Upper lobe of right lung (tissue), 1 donor: ENCODE results near the gene DOCK2. TPM values are rescaled to one million over a fixed set of nuclear protein-coding genes. Genes with fewer than 3 reads are reported as not detected.

ENCODE experiments used
- ATAC-seq: fragments of 200-7000 bp; cut with Tn5 transposase; one replicate; pipeline ENCODE4 v1.9.1; 2020; ENCODE audit warnings: mild to moderate bottlenecking, moderate library complexity
- DNase-seq: peaks from one replicate; pipeline ENCODE4 v3.0.0-alpha.2; 2020
- H3K27ac ChIP-seq: fragments of 200-600 bp; one replicate; pipeline ENCODE4 v1.8.0; 2022
- H3K27me3 ChIP-seq: fragments of 200-600 bp; one replicate; pipeline ENCODE4 v1.8.0; 2022; ENCODE audit warnings: mild to moderate bottlenecking
- H3K36me3 ChIP-seq: fragments of 200-600 bp; one replicate; pipeline ENCODE4 v1.8.0; 2022
- H3K4me1 ChIP-seq: fragments of 200-600 bp; one replicate; pipeline ENCODE4 v1.8.0; 2022
- H3K4me3 ChIP-seq: fragments of 200-600 bp; one replicate; pipeline ENCODE4 v1.8.0; 2022; ENCODE audit warnings: mild to moderate bottlenecking
- H3K9me3 ChIP-seq: fragments of 200-600 bp; one replicate; pipeline ENCODE4 v1.8.0; 2022
- intact Hi-C: fragments of 100-400 bp; cut with DNase I; formaldehyde crosslinking; loops from one replicate; pipeline ENCODE4 v1.11.0; 2022
- total RNA-seq: library from RNA; stranded (reverse); fragmentation: NEBNext Ultra II Directional; extraction: Animal tissue kit (Norgen Biotek cat#: 25700); gene quantifications from one replicate; pipeline ENCODE4 v1.2.1, GENCODE V29; 2021
- TF ChIP-seq, protein P1 (sequence below): fragments of 200-600 bp; IDR thresholded peaks from one replicate; pipeline ENCODE4 v1.8.0; 2022; ENCODE audit warnings: antibody characterized with exemption
- donor health status: DM: no; HTN: yes; CAD: no; lungs with severe emphysema.

Gene DOCK2
- total RNA-seq, 1 donor from 2014 or later, result 65.4 TPM

DNA sequence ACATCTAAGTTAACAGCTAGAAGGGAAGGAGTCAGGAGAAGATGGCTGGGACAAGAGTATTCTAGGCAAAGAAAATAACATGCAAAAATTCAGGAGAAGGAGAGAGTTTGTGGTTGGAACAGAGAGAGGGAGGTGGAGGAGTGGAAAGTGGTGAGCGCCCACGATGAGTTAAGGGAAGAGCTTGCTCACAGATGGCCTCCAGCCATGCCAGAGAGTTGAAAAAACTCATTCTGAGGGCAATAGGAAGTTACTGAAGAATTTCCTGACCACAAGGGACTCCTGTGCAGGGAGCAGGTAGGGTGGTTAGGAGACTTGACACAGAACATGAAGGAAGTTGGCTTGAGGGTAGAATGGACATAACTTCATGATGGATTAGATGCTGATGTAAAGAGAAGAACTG lies 159.7 kb downstream of the DOCK2 start:
- DNase-seq (no peak), ATAC-seq (no peak)
- no peaks in the 10 kb centered on the region for H3K4me1 ChIP-seq
- no peaks in the 10 kb centered on the region for H3K9me3 ChIP-seq
- intact Hi-C loops, result no loop called here
- H3K27ac ChIP-seq, result no peak overlapping the region
- no peaks in the 10 kb centered on the region for H3K36me3 ChIP-seq
- no peaks in the 10 kb centered on the region for H3K27me3 ChIP-seq
- TF ChIP-seq, protein P1, sequence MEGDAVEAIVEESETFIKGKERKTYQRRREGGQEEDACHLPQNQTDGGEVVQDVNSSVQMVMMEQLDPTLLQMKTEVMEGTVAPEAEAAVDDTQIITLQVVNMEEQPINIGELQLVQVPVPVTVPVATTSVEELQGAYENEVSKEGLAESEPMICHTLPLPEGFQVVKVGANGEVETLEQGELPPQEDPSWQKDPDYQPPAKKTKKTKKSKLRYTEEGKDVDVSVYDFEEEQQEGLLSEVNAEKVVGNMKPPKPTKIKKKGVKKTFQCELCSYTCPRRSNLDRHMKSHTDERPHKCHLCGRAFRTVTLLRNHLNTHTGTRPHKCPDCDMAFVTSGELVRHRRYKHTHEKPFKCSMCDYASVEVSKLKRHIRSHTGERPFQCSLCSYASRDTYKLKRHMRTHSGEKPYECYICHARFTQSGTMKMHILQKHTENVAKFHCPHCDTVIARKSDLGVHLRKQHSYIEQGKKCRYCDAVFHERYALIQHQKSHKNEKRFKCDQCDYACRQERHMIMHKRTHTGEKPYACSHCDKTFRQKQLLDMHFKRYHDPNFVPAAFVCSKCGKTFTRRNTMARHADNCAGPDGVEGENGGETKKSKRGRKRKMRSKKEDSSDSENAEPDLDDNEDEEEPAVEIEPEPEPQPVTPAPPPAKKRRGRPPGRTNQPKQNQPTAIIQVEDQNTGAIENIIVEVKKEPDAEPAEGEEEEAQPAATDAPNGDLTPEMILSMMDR, result no peak
- no peak overlapping the region for H3K4me3 ChIP-seq

DNA sequence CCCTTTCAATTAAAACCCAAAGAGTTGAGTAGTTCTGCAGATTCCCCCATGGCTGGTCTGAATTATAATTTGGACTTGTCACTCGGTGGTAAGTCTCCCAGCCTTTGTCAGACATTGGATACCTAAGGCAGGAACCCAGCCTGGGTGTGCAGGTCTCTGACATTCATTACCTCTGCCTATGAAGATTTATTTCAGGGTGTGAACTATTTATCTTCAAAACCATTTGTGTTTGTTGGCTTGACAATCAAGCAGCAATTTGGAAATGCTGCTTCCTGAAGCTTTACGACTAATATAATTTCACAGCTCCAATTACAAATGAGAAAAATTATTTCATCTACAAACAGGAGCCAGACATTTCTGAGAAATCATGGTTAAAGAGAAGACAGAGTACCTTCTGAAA lies 160.5 kb downstream of the DOCK2 start:
- intact Hi-C loops, result no loop called here
- TF ChIP-seq, protein P1, result no peak
- no peak overlapping the region for H3K4me3 ChIP-seq
- no peak overlapping the region for H3K27ac ChIP-seq
- no peaks in the 10 kb centered on the region for H3K27me3 ChIP-seq
- no peaks in the 10 kb centered on the region for H3K36me3 ChIP-seq
- DNase-seq (no peak), ATAC-seq (no peak)
- H3K9me3 ChIP-seq, result no peaks in the 10 kb centered on the region
- no peaks in the 10 kb centered on the region for H3K4me1 ChIP-seq

DNA sequence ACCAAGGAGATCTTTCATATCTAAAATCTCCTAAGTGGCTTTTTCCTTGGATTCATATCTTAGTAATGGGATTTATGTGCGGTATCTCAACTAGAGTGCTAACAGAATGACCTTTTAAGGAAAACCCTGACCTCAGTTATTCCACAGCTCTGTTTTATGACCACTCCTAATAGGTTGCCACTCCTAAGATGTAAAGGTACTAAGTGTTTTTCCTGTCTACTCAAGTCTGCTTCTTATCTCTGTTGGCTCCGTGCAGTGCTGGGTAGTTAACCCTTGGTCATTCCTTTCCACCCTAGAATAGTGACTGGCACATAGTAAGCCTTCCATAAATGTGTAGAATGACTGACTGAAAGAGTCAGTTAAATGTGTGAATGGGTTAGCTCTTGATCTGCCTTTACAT lies 161.4 kb downstream of the DOCK2 start:
- DNase-seq (no peak), ATAC-seq (no peak)
- Histone ChIP-seq H3K36me3 (no peaks in the 10 kb centered on the region), H3K4me1 (peaks cover 3% of the 10 kb centered on the region), H3K27me3 (no peaks in the 10 kb centered on the region), H3K4me3 (no peak overlapping the region), H3K9me3 (no peaks in the 10 kb centered on the region), H3K27ac (no peak overlapping the region)
- TF ChIP-seq, protein P1, result no peak
- intact Hi-C loops, result no loop called here

DNA sequence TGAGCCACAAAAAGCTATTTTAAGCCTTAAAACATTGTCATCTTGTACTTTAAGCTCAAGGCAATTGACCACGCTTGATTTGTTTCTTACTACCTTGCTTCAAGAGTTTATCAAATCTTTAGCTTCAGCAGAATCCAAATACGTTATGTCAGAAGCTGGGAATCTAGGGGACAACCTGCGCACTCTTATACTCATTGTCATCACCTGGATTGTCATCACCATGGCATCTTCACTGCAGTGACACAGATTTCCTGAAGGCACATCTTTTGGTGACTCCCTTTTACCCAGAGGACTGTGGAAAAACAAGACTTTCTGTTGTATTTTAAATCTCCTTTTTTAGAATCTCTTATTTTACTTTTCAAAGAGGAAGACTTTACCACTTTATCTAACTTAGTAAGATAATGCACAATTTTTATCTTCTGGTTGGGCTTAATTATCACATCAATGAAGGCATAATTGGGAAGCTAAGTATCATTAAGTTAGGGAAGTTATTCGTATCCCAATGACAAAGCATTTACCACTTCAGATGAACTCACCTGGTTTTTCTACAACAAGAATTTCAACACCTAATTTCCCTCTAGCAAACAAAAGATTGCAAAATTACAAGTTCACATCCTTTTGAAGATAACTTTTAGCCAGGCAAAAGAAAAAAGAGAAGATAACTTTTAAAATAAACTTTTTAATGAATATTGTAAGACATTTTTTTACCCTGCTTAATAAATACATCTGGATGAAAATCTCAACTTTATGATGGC lies 162.0 kb downstream of the DOCK2 start:
- no peaks in the 10 kb centered on the region for H3K9me3 ChIP-seq
- TF ChIP-seq, protein P1, result no peak
- H3K27ac ChIP-seq, result no peak overlapping the region
- H3K4me3 ChIP-seq, result no peak overlapping the region
- H3K4me1 ChIP-seq, result peaks cover 8% of the 10 kb centered on the region
- ATAC-seq (no peak), DNase-seq (no peak)
- H3K27me3 ChIP-seq, result no peaks in the 10 kb centered on the region
- intact Hi-C loops, result no loop called here
- no peaks in the 10 kb centered on the region for H3K36me3 ChIP-seq

DNA sequence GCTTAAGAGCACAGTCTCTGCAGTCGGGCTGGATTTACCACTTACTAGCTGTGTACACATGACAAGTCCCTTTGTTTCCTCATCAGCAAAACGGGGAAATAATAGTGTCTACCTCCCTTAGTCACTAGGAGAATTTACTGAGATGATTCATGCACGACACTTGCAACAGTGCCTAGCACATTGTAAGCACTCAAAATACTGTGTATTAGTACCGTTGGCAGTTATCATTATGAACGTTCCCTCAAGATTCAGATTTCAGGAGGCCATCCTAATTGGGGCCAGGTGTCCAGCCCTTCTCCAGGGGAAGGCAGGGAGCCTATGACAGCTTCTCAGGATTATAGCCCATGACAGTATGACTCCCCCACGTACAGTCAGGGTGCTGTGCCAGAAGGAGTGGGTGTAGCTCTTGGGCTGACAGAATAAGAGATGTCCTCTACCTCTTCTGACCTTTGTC lies 164.3 kb downstream of the DOCK2 start:
- Histone ChIP-seq H3K4me1 (peaks cover 8% of the 10 kb centered on the region), H3K4me3 (no peak overlapping the region), H3K27ac (no peak overlapping the region), H3K27me3 (no peaks in the 10 kb centered on the region), H3K9me3 (no peaks in the 10 kb centered on the region), H3K36me3 (no peaks in the 10 kb centered on the region)
- peak; percentile 55 for ATAC-seq
- TF ChIP-seq, protein P1, result no peak
- intact Hi-C loops, result no loop called here
- no peak for DNase-seq
